Glutamatergic neuron (in vitro differentiated cells): ENCODE measurements around the gene ADGRG7. TPM values are rescaled to one million over a fixed set of nuclear protein-coding genes. Genes with fewer than 3 reads are reported as not detected.

Source experiments
- DNase-seq: peaks from one replicate; pipeline ENCODE4 v3.0.0; 2022
- H3K27ac Mint-ChIP-seq: one replicate; pipeline ENCODE4 v1.8.0; 2020; ENCODE audit warnings: mild to moderate bottlenecking, mixed read lengths, inconsistent platforms; ENCODE audit not compliant: unreplicated experiment
- H3K27me3 Mint-ChIP-seq: one replicate; pipeline ENCODE4 v1.8.0; 2020; ENCODE audit warnings: mild to moderate bottlenecking, moderate library complexity, mixed read lengths, inconsistent platforms; ENCODE audit not compliant: unreplicated experiment
- H3K36me3 Mint-ChIP-seq: one replicate; pipeline ENCODE4 v1.8.0; 2020; ENCODE audit warnings: mild to moderate bottlenecking, mixed read lengths, inconsistent platforms; ENCODE audit not compliant: unreplicated experiment
- H3K4me1 Mint-ChIP-seq: one replicate; pipeline ENCODE4 v1.8.0; 2020; ENCODE audit warnings: mild to moderate bottlenecking, low read depth, mixed read lengths, inconsistent platforms; ENCODE audit not compliant: unreplicated experiment
- H3K4me3 Mint-ChIP-seq: one replicate; pipeline ENCODE4 v1.8.0; 2020; ENCODE audit warnings: mild to moderate bottlenecking, mixed read lengths, inconsistent platforms; ENCODE audit not compliant: unreplicated experiment
- H3K9me3 Mint-ChIP-seq: one replicate; pipeline ENCODE4 v1.8.0; 2020; ENCODE audit warnings: mild to moderate bottlenecking, moderate library complexity, mixed read lengths, inconsistent platforms; ENCODE audit not compliant: unreplicated experiment
- CTCF ChIP-seq: fragments of 200-600 bp; sonication (generic); IDR thresholded peaks from one replicate; pipeline ENCODE4 v1.5.0; 2021; ENCODE audit not compliant: partially characterized antibody, unreplicated experiment
- total RNA-seq: library from RNA; stranded (reverse); fragmentation: NEBNext Ultra II Directional; extraction: Animal tissue kit (Norgen Biotek cat#: 25700); gene quantifications from one replicate; pipeline ENCODE4 v1.2.1, GENCODE V29; 2021; ENCODE audit not compliant: unreplicated experiment

Gene ADGRG7
- total RNA-seq, 1 donor from 2014 or later = not detected

GRCh38 chr3:100563228-100563627 is 46.2 kb upstream of the ADGRG7 start:
- Mint-ChIP-seq H3K9me3 (no peaks in the 10 kb centered on the region), H3K4me1 (peaks cover 5% of the 10 kb centered on the region), H3K27me3 (no peaks in the 10 kb centered on the region), H3K4me3 (no peak overlapping the region), H3K36me3 (no peaks in the 10 kb centered on the region), H3K27ac (no peak overlapping the region)
- DNase-seq = no peak
- no peak for TF ChIP-seq CTCF

- TF ChIP-seq CTCF = no peak
- no peaks in the 10 kb centered on the region for H3K9me3 Mint-ChIP-seq
- no peak overlapping the region for H3K4me3 Mint-ChIP-seq
- no peak for DNase-seq
- H3K36me3 Mint-ChIP-seq = no peaks in the 10 kb centered on the region
- peaks cover 5% of the 10 kb centered on the region for H3K4me1 Mint-ChIP-seq
- no peaks in the 10 kb centered on the region for H3K27me3 Mint-ChIP-seq
- no peak overlapping the region for H3K27ac Mint-ChIP-seq
Observed at GRCh38 chr3:100563652-100564211, 45.7 kb upstream of the ADGRG7 start.

DNA sequence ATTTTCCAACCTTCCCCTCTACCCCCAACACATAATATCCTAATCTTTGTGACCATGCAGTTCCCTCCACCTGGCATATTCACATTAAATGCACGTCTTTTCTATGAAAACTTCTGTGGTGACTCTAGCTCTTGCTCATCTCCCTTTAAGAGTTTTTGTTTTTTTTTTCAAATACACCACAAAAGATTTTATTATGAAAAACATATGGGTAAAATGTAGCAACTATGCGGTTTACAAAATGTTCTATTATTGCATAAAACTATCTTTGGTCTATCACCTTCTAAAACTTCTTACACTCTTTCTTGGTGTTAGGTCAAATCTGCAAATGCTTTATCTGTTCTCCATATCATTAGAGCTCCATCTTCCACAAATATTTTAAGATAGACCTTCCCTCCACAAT is 38.6 kb upstream of the ADGRG7 start:
- no peak for DNase-seq
- H3K27ac Mint-ChIP-seq = no peak overlapping the region
- H3K4me3 Mint-ChIP-seq = no peak overlapping the region
- no peak for TF ChIP-seq CTCF
- H3K36me3 Mint-ChIP-seq = no peaks in the 10 kb centered on the region
- H3K27me3 Mint-ChIP-seq = peaks cover 1% of the 10 kb centered on the region
- H3K9me3 Mint-ChIP-seq = no peaks in the 10 kb centered on the region
- no peaks in the 10 kb centered on the region for H3K4me1 Mint-ChIP-seq

- H3K27ac Mint-ChIP-seq = no peak overlapping the region
- H3K27me3 Mint-ChIP-seq = peaks cover 2% of the 10 kb centered on the region
- H3K4me1 Mint-ChIP-seq = no peaks in the 10 kb centered on the region
- no peak for DNase-seq
- no peak for TF ChIP-seq CTCF
- H3K36me3 Mint-ChIP-seq = no peaks in the 10 kb centered on the region
- H3K9me3 Mint-ChIP-seq = no peaks in the 10 kb centered on the region
- no peak overlapping the region for H3K4me3 Mint-ChIP-seq
Observed at GRCh38 chr3:100574536-100574935, 34.9 kb upstream of the ADGRG7 start.

DNA sequence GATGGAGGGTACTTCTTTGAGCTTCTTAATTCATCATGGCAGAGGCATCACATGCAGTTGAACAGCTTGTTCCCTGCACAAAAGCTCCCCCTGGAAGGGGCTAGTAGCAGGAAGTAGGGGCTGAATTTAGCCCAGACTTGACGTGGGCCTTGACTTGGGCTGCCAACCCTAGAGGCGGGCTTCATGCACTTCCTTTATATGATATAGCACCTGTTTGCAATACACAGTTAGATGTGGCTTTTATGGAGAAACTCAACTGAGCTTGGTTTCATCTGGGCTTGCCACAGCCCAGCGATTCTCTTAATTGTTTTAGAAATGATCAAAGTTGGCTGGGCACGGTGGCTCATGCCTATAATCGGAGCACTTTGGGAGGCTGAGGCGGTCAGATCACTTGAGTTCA is 33.7 kb upstream of the ADGRG7 start:
- H3K4me1 Mint-ChIP-seq = no peaks in the 10 kb centered on the region
- H3K9me3 Mint-ChIP-seq = no peaks in the 10 kb centered on the region
- H3K36me3 Mint-ChIP-seq = no peaks in the 10 kb centered on the region
- H3K4me3 Mint-ChIP-seq = no peak overlapping the region
- no peak overlapping the region for H3K27ac Mint-ChIP-seq
- TF ChIP-seq CTCF = no peak
- DNase-seq = no peak
- H3K27me3 Mint-ChIP-seq = peaks cover 3% of the 10 kb centered on the region
